Suprapubic skin (tissue), 4 donors: ENCODE results near the gene DGKQ. TPM values are rescaled to one million over a fixed set of nuclear protein-coding genes. Genes with fewer than 3 reads are reported as not detected.
"Not testable (repeated sequence)": the region's sequence is repeated elsewhere in the genome, so short reads cannot be mapped to it uniquely, and the experiment has no call there.

Experiments used
- DNase-seq, 2 donors: peaks; one replicate each; pipeline ENCODE4 v3.0.0-alpha.2; 2019; ENCODE audit warnings: low spot score in 2 of 2
- H3K27ac ChIP-seq: fragments of 200-600 bp; sonication (generic); one replicate; pipeline ENCODE4 v1.5.1; 2019
- H3K27me3 ChIP-seq: fragments of 200-600 bp; sonication (generic); one replicate; pipeline ENCODE4 v1.5.1; 2019
- H3K36me3 ChIP-seq: fragments of 200-600 bp; sonication (generic); one replicate; pipeline ENCODE4 v1.5.1; 2019
- H3K4me1 ChIP-seq: fragments of 200-600 bp; sonication (generic); one replicate; pipeline ENCODE4 v1.5.1; 2019
- H3K4me3 ChIP-seq: fragments of 200-600 bp; sonication (generic); one replicate; pipeline ENCODE4 v1.5.1; 2019; ENCODE audit warnings: mild to moderate bottlenecking
- H3K9me3 ChIP-seq: fragments of 200-600 bp; sonication (generic); one replicate; pipeline ENCODE4 v1.5.1; 2019
- CTCF ChIP-seq, 2 donors: fragments of 200-600 bp in 1 of 2; fragments of 450-650 bp in 1 of 2; sonication (generic) in 1 of 2; IDR thresholded peaks; one replicate each; pipeline ENCODE4 v1.5.1; 2016 to 2019; ENCODE audit warnings: antibody characterized with exemption in 2 of 2, mild to moderate bottlenecking in 1 of 2, moderate library complexity in 1 of 2
- EP300 ChIP-seq: sonication (generic); formaldehyde crosslinking; IDR thresholded peaks from one replicate; pipeline ENCODE4 v1.6.1; 2017; ENCODE audit warnings: antibody characterized with exemption
- POLR2A ChIP-seq, 2 donors: fragments of 450-650 bp; IDR thresholded peaks; one replicate each; pipeline ENCODE4 v1.6.1; 2017; ENCODE audit warnings: antibody characterized with exemption in 2 of 2, mild to moderate bottlenecking in 2 of 2, moderate library complexity in 2 of 2
- POLR2AphosphoS5 ChIP-seq, 3 donors: sonication (generic); formaldehyde crosslinking; IDR thresholded peaks; one replicate each; pipeline ENCODE4 v1.6.1; 2017; ENCODE audit warnings: antibody characterized with exemption in 3 of 3
- WGBS: methylation state at CpG from one replicate; pipeline ENCODE4 v1.1.5; 2018; 5-methylcytosine and 5-hydroxymethylcytosine counted together
- total RNA-seq, 4 donors: library from RNA; depleted of rRNA; stranded (reverse); fragments of >200 nt; gene quantifications; one replicate each; pipeline ENCODE4 v1.1.0, GENCODE V29; 2016

Gene DGKQ
- total RNA-seq, 4 donors from 2014 or later, result 19.5 to 27.6 (median 23.8) TPM

GRCh38 chr4:924107-925096 lies 49.0 kb downstream of the DGKQ start:
- WGBS, result 60% methylated on average over 18 of the region's 18 CpGs
- no peak for TF ChIP-seq CTCF (IDR thresholded peaks at IDR 0.05)
- TF ChIP-seq POLR2A (IDR thresholded peaks at IDR 0.05), result no peak
- no peak for TF ChIP-seq POLR2AphosphoS5 (IDR thresholded peaks at IDR 0.05)
- no peak for TF ChIP-seq EP300

GRCh38 chr4:921830-922331 lies 51.5 kb downstream of the DGKQ start:
- Histone ChIP-seq H3K9me3 (no peaks in the 10 kb centered on the region), H3K27me3 (no peaks in the 10 kb centered on the region), H3K36me3 (no peaks in the 10 kb centered on the region), H3K4me1 (peaks cover 24% of the 10 kb centered on the region), H3K4me3 (no peak overlapping the region), H3K27ac (no peak overlapping the region)
- TF ChIP-seq POLR2A (IDR thresholded peaks at IDR 0.05) (no peak), POLR2AphosphoS5 (IDR thresholded peaks at IDR 0.05) (no peak), CTCF (IDR thresholded peaks at IDR 0.05) (no peak), EP300 (no peak)
- DNase-seq, result peak; percentile 43 to 77
- WGBS, result 85% methylated on average over 17 of the region's 17 CpGs

More at GRCh38 chr4:924107-925096, 49.0 kb downstream of the DGKQ start:
- H3K4me1 ChIP-seq, result peaks cover 39% of the 10 kb centered on the region
- H3K4me3 ChIP-seq, result no peak overlapping the region
- no peaks in the 10 kb centered on the region for H3K36me3 ChIP-seq
- H3K27ac ChIP-seq, result no peak overlapping the region
- DNase-seq, result peak in 1 of 2 donors; percentile 67
- H3K9me3 ChIP-seq, result no peaks in the 10 kb centered on the region
- H3K27me3 ChIP-seq, result no peaks in the 10 kb centered on the region

DNA sequence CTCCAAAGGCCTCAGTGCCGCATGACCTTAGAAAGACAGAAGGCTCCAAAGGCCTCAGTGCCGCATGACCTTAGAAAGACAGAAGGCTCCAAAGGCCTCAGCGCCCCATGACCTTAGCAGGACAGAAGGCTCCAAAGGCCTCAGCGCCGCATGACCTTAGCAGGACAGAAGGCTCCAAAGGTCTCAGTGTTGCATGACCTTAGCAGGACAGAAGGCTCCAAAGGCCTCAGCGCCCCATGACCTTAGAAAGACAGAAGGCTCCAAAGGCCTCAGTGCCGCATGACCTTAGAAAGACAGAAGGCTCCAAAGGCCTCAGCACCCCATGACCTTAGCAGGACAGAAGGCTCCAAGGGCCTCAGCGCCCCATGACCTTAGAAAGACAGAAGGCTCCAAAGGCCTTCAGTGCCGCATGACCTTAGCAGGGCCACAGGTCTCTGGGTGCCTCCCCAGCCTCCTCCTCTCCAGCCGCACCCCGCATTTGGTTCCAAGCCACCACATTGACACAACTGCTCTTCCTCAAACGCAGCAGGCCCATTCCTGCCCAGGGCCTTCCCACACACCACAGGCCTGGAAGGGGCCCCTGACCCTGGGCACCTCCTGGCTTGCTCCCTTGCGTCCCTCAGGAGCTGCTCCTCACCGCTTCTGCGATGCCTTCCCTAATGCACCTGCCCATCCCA lies 54.2 kb downstream of the DGKQ start:
- 83% methylated on average over 11 of the region's 15 CpGs for WGBS
- not testable (repeated sequence) for H3K27ac ChIP-seq, H3K9me3 ChIP-seq, H3K36me3 ChIP-seq, H3K4me3 ChIP-seq, H3K4me1 ChIP-seq, H3K27me3 ChIP-seq
- peak; percentile 46 to 63 for DNase-seq

DNA sequence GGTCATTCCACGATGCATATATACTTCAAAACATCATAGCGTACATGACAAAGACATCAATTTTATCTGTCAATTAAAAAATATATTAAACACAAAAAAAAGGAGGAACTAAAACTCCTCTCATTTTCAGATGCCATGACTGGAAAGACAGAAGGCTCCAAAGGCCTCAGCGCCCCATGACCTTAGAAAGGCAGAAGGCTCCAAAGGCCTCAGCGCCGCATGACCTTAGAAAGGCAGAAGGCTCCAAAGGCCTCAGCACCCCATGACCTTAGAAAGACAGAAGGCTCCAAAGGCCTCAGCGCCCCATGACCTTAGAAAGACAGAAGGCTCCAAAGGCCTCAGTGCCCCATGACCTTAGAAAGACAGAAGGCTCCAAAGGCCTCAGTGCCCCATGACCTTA lies 54.8 kb downstream of the DGKQ start:
- not testable (repeated sequence) for H3K36me3 ChIP-seq, H3K27me3 ChIP-seq, H3K4me1 ChIP-seq, H3K27ac ChIP-seq, H3K9me3 ChIP-seq, H3K4me3 ChIP-seq, DNase-seq
- 94% methylated on average over 6 of the region's 6 CpGs for WGBS

DNA sequence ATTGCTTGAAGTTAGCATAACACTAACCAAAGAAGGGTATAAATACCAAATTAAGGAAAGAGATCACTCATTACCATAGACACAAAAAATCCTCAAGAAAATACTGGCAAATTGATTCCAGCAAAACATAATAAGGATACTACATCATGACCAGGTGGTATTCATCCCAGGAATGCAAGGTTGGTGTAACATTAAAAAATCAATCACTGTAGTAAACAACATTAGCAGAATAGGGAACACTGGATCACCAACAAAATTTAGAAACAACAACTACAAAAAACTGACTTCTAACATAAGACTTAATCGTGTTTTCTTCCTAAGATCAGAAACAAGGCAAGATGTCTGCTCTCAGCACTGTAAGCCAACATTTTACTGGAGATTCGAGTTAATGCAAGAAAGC lies 55.4 kb downstream of the DGKQ start:
- no peaks in the 10 kb centered on the region for H3K27me3 ChIP-seq
- WGBS, result 94% methylated on average over 2 of the region's 2 CpGs

More for the DNA sequence above, 55.4 kb downstream of the DGKQ start:
- TF ChIP-seq EP300, result no peak
- TF ChIP-seq POLR2A (IDR thresholded peaks at IDR 0.05), result no peak
- TF ChIP-seq CTCF (IDR thresholded peaks at IDR 0.05), result no peak
- no peak for TF ChIP-seq POLR2AphosphoS5 (IDR thresholded peaks at IDR 0.05)
- Histone ChIP-seq H3K27ac (no peak overlapping the region), H3K4me1 (peaks cover 3% of the 10 kb centered on the region), H3K36me3 (no peaks in the 10 kb centered on the region), H3K4me3 (no peak overlapping the region), H3K9me3 (no peaks in the 10 kb centered on the region)
- no peak for DNase-seq
